Left ventricle myocardium superior (tissue), 1 donor: Measurements from ENCODE around the gene SDCBP2. TPM values are rescaled to one million over a fixed set of nuclear protein-coding genes. Genes with fewer than 3 reads are reported as not detected.

Source experiments
- ATAC-seq: fragments of 200-7000 bp; cut with Tn5 transposase; one replicate; pipeline ENCODE4 v1.9.1; 2020; ENCODE audit warnings: mild to moderate bottlenecking, moderate library complexity
- DNase-seq: peaks from one replicate; pipeline ENCODE4 v3.0.0-alpha.2; 2020
- intact Hi-C: fragments of 100-400 bp; cut with micrococcal nuclease; formaldehyde crosslinking; loops from one replicate; pipeline ENCODE4 v1.11.0; 2022
- total RNA-seq: library from RNA; stranded (reverse); fragmentation: NEBNext Ultra II Directional; extraction: Animal tissue kit (Norgen Biotek cat#: 25700); gene quantifications from one replicate; pipeline ENCODE4 v1.2.1, GENCODE V29; 2021
- donor health status: DM: no; HTN: yes; CAD: no; lungs with severe emphysema.

The SDCBP2 gene
- total RNA-seq, 1 donor from 2014 or later, result 1.5 TPM

DNA sequence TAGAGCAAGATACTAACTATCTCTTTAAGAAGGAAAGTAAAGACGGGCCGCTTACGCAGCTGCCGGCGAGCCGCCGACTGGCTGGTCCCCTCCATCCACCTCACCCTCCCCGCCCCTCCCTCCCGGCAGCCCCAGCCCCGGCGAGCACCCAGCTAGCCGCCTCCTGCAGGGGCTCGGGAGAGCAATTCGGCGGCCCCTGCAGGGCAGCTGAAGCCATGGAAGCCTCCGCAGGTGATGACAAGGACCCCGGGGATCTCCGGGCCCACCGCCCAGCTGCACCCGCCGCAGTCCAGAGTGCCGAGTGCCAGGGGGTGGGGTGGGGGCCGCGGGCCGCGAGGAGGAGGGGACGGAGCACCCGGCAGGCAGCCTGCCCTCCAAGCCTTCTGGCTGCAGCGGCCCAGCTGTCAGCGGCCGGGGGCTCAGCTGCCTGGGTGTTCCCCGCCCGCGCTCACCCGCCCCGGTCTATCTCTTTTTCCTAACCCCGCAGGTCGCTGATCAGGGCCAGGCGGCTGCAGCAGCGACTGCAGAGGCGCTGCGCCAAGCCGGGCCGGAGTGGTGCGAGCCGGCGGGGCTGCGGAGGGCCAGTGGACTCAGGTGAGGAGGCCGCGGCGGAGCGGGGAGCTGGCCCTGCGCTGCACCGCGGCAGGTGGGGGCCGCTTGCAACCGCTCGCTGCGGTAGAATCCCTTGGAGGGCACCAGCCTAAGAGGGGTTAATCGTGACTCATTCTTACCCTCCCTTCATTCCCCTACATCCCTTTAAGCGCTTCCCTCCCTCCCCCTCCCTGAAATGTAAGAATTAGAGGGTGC, 62.6 kb downstream of the SDCBP2 start, which contains the start of gene SNPH:
Gene SNPH, plus strand, starts transcription at position 128 of the 807 bp plus-strand sequence. CDS start 29,946 bp downstream, outside the sequence.
- intact Hi-C loops, result no loop called here
- peak; percentile 97 for ATAC-seq
- peak; percentile 87 for DNase-seq

DNA sequence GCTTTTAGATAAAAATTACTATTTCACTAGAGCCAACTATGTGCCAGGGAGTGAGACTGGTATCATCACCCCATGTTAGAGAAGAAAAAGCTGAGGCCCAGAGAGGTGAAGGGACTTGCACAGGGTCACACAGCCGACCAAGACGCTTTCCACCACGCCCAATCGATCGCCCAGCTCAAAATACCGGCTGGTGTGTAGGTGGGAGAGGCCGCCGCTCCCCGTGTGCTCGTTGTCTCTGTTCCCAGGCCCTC, 63.1 kb downstream of the SDCBP2 start:
- intact Hi-C loops, result no loop called here
- no peak for DNase-seq
- no peak for ATAC-seq

DNA sequence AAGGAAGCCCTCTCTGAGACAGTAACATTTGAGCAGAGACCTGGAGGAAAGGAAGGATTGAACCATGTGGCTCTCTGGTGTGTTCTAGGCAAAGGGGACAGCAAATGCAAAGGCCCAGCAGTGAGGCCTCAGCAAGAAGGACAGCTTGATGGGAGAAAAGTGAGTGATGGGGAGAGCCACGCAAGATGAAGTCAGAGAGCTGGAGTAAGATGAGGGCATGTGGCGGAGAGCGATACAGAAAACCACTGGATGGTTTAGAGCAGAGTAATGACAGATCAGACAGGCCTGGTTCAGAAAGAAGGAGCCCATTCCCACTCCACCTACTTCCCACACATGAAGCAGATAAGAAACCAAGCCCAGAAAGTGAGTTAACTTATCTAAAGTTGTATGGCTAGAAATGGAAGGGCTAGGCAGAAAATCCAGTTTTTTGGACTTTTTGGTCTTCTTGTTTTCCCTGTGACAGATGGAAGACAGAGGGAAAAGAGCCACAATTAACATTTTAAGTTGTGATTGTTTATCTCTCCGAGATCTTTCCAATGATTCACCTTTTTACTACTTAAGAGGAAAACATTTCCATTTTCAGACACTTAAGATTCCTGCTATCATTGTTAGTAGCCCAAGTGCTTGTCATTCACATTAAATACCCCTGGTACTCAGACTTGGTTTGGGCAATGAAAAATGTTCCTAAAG, 63.6 kb downstream of the SDCBP2 start:
- ATAC-seq, result no peak
- intact Hi-C loops, result no loop called here
- no peak for DNase-seq

- ATAC-seq, result no peak
- DNase-seq, result no peak
- intact Hi-C loops, result no loop called here
These were observed 64.2 kb downstream of the SDCBP2 start for GRCh38 chr20:1264727-1265126.

DNA sequence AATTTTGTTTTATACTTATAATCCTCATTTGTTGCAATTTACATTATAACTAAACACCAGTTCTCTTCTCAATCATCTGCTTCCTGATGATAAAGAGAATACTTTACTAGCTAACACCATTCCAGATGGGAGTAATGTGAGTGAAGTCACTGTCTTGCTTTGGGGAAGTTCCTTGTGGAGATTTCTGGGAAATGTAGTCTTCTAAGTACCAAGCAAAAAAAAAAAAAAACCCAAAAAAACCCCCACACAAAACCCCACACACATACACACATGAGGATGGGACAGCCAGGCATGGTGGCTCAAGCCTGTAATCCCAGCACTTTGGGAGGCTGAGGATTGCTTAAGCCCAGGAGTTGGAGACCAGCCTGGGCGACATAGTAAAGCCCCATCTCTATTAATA, 65.1 kb downstream of the SDCBP2 start:
- intact Hi-C loops, result no loop called here
- ATAC-seq, result no peak
- DNase-seq, result no peak

Other genes with a start within 250 kb of the SDCBP2 start
- gene PSMF1, start 210.5 kb downstream of the SDCBP2 start, total RNA-seq, result 130 TPM
- gene TMEM74B, start 144.2 kb downstream of the SDCBP2 start, total RNA-seq, result 4.1 TPM
- 0.25 TPM for gene C20orf202, start 125.7 kb downstream of the SDCBP2 start, total RNA-seq
- gene RAD21L1, start 103.1 kb downstream of the SDCBP2 start, total RNA-seq, result not detected
- 7.8 TPM for gene SNPH, start 62.8 kb downstream of the SDCBP2 start, total RNA-seq
- 135 TPM for gene FKBP1A, start 63.9 kb upstream of the SDCBP2 start, total RNA-seq
- gene NSFL1C, start 137.7 kb upstream of the SDCBP2 start, total RNA-seq, result 59.9 TPM
- gene SIRPB2, start 162.3 kb upstream of the SDCBP2 start, total RNA-seq, result 3.5 TPM
- gene SIRPD, start 228.6 kb upstream of the SDCBP2 start, total RNA-seq, result not detected